ENCODE measurements around the gene MUC22.

The MUC22 gene

GRCh38 chr6:31010393-31011060 is at the start of gene MUC22:
Gene MUC22 (plus strand): TSS chr6:31010474. CDS start chr6:31010707, 233 bp downstream.
- DNase-seq = no peak

DNA sequence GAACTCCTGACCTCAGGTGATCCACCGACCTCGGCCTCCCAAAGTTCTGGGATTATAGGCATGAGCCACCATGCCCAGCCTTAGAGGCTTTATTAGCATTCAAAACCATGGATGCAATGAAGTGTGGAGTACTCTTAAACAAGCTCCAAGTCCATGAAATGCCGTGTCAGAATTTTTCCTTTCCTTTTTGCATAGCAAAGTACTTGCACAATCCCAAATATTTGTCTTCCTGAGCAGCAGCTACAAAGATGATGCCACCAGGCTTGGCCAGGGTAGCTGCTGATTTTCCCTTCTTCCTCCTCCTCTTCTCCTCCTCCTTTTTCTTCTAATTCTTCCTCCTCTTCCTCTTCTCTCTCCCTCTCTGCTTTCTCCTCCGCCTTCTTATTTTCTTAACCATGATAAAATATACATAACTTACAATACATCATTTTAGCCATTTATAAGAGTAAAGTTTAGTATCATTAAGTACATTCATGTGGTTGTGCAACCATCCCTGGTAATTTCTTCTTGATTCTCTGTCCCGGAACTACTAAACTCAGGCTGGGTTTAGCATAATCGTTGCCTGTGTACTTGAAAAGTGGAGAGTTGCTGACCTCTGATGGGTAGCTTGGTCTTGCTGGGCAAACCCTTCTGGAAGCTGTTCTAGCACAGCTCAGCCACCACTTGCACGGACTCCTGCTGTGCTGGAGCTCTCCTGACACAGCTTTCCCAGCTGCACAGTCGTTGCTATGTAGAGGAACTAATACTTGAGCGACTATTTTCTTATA is 49.2 kb upstream of the MUC22 start:
- DNase-seq = no peak

DNA sequence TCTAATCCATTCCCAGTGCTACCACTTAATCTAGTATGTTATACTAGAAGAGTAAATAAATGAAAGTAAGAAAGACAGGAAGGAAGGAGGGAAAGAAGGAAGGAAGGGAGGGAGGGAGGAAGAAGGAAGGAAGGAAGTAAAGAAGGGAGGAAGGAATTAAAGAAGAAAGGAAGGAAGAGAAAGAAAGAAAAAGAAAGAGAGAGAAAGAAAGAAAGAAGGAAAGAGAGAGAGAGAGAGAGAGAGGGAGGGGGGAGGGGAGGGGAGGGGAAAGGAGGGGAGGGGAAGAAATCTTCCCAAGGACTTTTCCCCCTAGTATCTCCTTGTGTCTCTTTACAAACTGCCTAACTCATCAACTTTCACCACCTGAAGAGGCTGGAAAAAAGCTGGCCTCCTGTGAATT is 47.6 kb upstream of the MUC22 start:
- DNase-seq = no peak

- no peak for DNase-seq
These were observed 46.6 kb upstream of the MUC22 start for GRCh38 chr6:30963641-30964040.

DNA sequence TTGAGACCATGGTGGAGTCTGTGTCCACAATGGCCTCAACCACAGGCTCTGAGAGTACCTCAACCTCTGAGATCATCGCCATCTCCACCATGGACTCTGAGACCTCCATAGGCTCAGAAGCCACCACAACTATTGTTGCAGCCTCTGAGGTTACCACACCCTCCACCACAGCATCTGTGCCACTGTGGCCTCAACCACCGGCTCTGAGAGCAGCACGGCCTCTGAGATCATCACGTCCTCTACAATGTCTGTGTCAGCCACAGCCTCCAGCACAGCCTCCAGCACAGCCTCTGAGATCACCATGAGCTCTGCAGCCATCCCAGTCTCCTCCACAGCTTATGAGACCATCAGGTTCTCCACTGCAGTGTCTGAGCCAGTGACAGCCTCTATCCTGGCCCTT is 46.2 kb upstream of the MUC22 start:
- peak; percentile 10 to 15 for DNase-seq

DNA sequence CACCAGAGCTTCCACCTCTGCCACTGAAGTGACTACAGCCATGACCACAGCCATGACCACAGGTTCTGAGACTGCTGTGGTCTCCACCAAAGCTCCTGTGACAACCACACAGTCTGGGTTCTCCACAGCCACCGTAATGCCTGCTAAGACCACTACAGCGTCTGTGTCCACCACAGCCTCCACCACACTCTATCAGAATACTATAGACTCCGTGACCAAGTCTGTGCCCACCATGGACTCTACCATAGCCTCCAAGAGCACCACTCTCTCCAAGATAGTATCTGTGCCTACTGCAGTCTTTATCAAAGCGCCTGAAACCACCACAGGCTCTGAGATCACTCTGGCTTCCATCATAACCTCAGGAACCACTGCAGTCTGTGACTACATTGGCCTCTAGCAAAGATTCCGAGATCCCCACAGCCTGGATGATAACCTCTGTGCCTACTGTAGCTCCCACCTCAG is 45.1 kb upstream of the MUC22 start:
- no peak for DNase-seq

DNA sequence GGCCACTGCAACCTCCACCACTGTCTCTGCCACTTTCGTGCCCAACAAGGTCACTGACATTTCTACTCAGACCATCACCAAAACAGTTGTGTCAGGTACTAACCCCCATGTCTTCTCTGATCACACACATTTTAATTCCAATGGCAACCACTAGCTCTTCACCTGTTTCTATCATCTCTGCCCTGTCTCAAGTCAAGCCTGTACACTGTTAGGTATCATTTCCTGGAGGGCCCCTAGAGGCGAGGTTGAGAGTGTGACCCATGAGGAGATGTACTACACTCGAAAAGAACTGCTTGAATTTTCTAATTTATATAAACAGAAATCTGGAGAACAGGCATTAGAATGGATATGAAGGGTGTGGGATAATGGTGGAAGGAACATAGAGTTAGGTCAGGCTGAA is 44.1 kb upstream of the MUC22 start:
- no peak for DNase-seq

- DNase-seq = peak in 1 of 2 donors; percentile 39
These were observed 41.1 kb upstream of the MUC22 start for GRCh38 chr6:30969171-30969570.

- DNase-seq = no peak
These were observed 39.3 kb upstream of the MUC22 start for GRCh38 chr6:30970946-30971345.

DNA sequence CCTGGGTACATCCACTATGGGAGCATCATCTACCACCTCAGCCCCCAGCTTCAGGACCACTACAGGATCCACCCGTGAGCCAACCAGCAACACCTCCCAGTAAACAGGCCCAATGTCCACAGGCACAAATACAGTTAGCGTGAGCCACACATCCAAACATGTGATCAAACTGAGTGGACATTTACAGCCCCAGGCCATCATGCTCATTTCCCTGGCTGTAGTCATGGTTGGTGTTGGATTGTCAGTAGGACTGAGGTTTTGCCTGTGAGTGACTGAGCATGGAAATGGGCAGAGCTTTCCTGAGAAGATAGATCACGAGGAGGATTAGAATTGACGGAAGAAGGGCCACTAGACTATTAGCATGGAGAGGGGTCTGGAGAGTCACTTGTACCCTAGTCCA is 37.5 kb upstream of the MUC22 start:
- DNase-seq = no peak

DNA sequence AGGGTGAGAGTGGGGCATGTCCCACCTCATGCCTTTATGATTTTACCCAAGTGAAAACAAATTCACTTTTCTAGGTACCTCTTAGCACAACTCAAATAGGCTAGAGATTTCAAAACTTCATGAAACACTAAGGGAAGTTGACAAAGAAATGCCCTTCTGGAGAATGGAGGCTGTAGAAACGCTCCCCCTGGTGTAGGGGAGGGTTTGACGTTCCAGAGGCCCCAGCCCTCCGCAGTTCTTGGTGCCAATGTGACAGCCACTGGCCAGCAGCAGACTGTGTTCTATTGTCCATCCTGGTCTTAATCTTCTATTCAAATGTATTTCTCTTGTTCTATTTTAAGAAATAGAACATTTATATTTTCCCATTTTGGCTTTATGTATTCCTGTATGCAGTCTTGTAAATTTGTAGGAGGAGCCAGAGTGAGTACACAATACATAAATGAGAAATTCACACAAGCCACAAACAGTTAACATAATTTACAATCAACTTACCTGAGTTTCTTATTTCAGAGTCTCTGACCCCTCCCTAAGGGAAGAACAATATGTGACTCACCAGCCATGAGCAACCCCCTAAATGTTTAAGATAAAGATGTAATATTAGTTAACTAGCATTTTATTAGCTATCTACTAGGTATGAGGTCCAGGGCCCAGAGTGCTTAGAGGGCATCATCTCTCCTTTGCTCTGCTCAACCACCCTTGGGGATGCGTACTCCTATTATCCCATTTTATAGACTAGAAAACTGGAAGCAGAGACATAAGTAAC is 35.6 kb upstream of the MUC22 start:
- DNase-seq = no peak

GRCh38 chr6:30979141-30979540 is 31.1 kb upstream of the MUC22 start:
- DNase-seq = no peak

DNA sequence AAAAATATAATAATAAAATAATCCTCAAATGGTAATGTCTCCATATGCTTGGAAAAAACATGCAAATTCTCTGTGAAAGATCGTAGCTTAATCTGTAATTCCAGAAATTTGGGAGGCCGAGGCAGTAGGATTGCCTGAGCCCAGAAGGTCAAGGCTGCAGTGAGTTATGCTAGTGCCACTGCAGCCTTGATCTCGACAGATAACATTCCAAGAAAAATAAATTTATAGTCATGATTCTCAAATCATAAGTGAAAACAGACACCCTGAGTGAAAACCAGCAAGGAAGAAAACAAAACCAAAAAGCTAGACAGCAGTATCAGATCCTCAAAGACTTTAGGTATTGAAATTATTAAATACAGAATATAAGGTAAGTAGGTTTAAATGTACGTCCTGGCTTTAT is 30.6 kb upstream of the MUC22 start:
- DNase-seq = no peak

DNA sequence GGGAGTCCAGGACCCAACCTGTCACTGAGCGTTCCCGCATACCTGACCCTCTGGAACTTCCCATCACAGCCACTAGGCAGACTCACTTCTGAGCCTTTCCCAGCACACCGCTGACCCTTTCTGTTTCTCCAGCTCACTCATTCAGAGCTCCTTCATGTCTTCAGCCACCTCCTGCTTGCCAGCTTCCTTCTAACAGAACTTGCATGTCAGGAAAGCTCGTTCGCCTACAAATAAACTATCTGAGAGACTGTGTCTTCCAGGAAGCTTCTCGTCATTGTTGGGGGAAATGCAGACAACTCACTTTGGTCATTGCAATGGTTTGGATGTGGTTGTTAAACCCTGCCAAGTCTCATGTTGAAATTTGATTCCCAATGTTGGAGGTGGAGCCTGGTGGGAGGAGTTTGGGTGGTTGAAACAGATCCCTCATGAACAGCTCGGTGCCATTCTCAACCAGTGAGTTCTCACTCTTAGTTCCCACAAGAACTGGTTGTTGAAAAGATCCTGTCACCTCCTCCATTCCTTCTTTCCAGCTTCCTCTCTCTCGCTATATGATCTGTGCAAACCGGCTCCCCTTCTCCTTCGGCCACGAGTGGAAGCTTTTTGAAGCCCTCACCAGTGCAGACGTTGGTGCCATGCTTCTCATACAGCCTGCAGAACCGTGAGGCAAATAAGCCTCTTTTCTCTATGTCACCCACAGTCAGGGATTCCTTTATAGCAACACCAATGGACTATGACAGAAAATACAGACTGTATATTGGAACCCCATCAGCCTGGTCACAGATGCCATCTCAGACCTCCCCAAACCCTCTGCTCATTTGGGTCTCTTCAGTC is 28.1 kb upstream of the MUC22 start:
- DNase-seq = no peak

DNA sequence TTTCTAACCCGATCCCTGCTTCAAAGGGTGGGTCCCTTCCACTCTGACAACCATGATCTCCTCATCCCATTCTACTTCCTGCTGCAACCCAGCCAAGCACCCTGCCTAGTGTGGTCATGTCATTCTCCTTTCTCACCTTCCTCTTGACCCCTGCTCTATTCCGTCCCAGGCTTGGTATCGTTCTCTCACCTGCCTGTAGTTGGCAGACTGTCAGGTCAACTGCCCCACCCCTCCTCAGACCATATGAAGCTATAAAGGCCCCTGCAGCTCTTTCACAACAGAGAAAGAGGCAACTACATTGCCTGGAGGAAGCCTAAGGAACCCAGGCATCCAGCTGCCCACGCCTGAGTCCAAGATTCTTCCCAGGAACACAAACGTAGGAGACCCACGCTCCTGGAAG is 26.8 kb upstream of the MUC22 start, which contains the start of gene MUC21:
TSS of gene MUC21 (plus strand) at position 280 of the 400 bp plus-strand sequence. CDS start 241 bp downstream, outside the sequence.
- DNase-seq = no peak

GRCh38 chr6:30985490-30985889 is 24.8 kb upstream of the MUC22 start:
- DNase-seq = no peak

- no peak for DNase-seq
These were observed 23.0 kb upstream of the MUC22 start for GRCh38 chr6:30987304-30987703.

DNA sequence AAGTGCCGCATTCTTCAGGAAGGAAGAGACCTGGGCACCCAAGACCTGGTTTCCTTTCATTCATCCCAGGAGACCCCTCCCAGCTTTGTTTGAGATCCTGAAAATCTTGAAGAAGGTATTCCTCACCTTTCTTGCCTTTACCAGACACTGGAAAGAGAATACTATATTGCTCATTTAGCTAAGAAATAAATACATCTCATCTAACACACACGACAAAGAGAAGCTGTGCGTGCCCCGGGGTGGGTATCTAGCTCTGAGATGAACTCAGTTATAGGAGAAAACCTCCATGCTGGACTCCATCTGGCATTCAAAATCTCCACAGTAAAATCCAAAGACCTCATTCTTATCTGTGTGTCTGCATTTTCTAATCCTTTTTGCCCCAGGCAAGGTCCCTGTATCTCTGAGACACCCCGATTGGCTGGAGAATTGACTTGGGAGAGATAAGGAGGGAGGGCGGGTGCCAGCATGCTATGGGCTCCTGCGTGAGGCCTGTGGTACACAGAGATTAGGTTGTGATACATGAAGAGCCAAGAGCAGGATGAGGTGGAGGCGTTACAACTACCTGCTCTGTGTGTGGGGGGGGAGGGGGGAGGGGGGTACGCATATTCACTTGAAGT is 22.0 kb upstream of the MUC22 start:
- no peak for DNase-seq

DNA sequence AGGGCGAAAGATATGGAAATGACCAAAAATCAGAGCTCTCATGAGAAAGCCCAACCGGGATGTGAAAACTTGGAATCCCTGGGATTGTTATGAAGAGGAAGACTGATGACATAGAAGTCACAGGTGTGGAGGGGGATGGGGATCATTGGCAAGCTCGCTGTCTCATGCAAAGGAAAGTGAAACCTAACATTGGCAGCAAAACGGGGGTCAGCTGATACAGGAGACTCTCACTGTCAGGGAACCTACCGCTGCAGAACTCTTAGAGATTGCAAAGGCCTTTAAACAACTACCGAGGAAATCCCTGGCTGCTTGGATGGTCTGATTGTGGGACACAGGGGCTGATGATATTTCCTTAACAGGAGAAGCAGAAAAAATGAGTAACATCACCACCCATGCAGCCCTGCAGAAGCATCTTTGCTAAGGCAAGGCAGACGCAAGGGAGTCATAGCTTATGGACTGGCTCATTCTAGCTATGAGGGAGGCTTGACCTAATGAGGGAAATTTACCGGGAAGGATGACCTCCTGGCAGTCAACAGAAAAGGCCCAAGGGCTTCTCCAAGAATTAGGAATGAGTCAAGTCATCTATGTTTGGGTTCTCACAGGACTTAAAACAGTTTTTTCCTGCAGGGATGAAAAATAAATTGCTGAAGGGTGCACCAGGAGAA is 19.7 kb upstream of the MUC22 start:
- peak in 1 of 2 donors; percentile 13 for DNase-seq

DNA sequence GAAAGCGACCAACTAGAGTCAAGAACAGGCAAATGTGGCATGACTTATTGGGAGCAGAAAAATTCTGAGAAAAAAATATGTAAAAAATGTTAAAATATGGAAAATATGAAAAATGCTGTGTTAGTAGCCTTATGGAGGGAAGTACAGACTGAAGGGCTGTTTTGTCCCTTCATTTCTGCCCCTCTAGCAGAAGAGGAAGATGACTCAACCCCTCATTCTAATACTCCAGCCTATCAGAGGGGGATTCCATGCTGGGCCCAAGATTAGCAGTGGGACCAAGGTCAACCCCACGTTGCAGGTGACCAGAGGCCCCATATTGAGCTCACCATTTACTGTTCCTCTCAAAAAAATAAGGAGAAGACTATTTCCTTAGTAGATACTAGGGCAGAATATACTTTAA is 18.4 kb upstream of the MUC22 start:
- DNase-seq = no peak

DNA sequence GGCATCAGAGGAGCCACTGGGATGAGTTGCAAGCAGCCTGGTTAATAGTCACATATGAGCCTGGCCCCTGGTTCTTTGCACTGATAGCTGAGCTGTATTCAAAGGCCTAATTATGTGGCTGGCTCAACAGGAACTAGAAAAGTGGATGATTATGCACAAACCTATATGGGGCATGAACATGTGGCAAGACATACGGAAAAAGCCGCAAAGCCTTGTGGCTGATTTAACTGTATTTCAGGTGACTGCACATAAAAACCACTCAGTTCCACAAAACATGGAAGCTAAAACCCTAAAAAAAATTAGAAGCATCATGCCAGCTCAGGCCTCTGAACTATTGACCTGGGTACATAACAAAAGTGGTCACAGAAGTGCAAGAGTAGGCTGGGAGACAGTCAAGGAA is 13.0 kb upstream of the MUC22 start:
- DNase-seq = no peak

DNA sequence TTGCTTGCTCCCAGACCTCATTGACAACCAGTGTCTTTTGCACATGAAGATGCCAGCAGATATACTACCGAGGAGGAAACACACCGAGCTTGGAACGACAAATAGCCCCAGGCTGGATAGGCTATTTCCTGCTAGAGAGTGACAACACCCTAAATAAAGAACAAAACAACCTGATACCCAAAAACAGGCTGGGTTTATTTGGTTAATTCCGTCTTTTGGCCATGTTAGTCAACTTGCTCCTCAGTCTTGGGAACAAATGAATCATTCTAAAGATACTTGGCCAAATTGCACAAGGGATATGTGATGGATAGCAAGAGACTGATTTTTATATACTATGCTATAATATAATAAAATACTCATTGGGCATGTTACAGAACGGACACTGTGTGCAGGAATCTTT is 11.5 kb upstream of the MUC22 start:
- no peak for DNase-seq
